ENCODE results near the gene CD248.

GRCh38 chr11:66349084-66349386 is 32.2 kb upstream of the CD248 start:
- TF ChIP-seq, protein P1, sequence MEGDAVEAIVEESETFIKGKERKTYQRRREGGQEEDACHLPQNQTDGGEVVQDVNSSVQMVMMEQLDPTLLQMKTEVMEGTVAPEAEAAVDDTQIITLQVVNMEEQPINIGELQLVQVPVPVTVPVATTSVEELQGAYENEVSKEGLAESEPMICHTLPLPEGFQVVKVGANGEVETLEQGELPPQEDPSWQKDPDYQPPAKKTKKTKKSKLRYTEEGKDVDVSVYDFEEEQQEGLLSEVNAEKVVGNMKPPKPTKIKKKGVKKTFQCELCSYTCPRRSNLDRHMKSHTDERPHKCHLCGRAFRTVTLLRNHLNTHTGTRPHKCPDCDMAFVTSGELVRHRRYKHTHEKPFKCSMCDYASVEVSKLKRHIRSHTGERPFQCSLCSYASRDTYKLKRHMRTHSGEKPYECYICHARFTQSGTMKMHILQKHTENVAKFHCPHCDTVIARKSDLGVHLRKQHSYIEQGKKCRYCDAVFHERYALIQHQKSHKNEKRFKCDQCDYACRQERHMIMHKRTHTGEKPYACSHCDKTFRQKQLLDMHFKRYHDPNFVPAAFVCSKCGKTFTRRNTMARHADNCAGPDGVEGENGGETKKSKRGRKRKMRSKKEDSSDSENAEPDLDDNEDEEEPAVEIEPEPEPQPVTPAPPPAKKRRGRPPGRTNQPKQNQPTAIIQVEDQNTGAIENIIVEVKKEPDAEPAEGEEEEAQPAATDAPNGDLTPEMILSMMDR (conservative IDR thresholded peaks at IDR 0.05), result no peak
- no peak for TF ChIP-seq EZH2 (IDR thresholded peaks at IDR 0.05; ENCODE audit: low read depth)
